GM12878 (cell line): ENCODE measurements around the gene STK10. TPM values are rescaled to one million over a fixed set of nuclear protein-coding genes. Genes with fewer than 3 reads are reported as not detected.

Experiments
- ASH2L ChIP-seq: fragments of 300-600, 200-600 bp; sonication (generic); IDR thresholded peaks from 2 replicates; pipeline ENCODE4 v1.6.1; 2017; ENCODE audit warnings: low read depth, mild to moderate bottlenecking, borderline replicate concordance
- CBX5 ChIP-seq: sonication (generic); IDR thresholded peaks from 2 replicates; pipeline ENCODE4 v1.6.1; 2016; ENCODE audit warnings: low read depth, moderate library complexity, mild to moderate bottlenecking, inconsistent platforms
- FOXK2 ChIP-seq: fragments of 450-650 bp; IDR thresholded peaks from 2 replicates; pipeline ENCODE4 v1.6.1; 2017; ENCODE audit warnings: mild to moderate bottlenecking, moderate library complexity
- NFYA ChIP-seq: IDR thresholded peaks from 2 replicates; pipeline ENCODE4 v1.6.1; 2011; ENCODE audit warnings: low read depth, mild to moderate bottlenecking, low read length, improper control_type of control experiment, borderline replicate concordance
- NR2F1 ChIP-seq: fragments of 450-650 bp; conservative IDR thresholded peaks from 2 replicates; pipeline ENCODE4 v1.6.1; 2017; ENCODE audit warnings: mild to moderate bottlenecking
- RBBP5 ChIP-seq: fragments of 200-600 bp; sonication (generic); conservative IDR thresholded peaks from 2 replicates; pipeline ENCODE4 v1.6.1; 2016
- YY1 ChIP-seq: IDR thresholded peaks from 2 replicates; pipeline ENCODE4 v1.6.1; 2011; ENCODE audit warnings: low read depth, mild to moderate bottlenecking, low read length
- polyA plus RNA-seq, 11 experiments: library from polyadenylated mRNA; depleted of rRNA in 4 of 11; unstranded in 6 of 11; stranded (reverse) in 5 of 11; fragments of >200 nt; fragmentation: Nextera tagmentation in 4 of 11; fragmentation: Illumina TruSeq in 1 of 11; extraction: Ambion mirVana in 4 of 11; extraction: Trizol in 1 of 11; gene quantifications; 1 replicate in 1 of 11; 2 replicates in 10 of 11; pipeline versions ENCODE4 v1.2.1 to v1.2.3, GENCODE V29; 2011 to 2016; ENCODE audit warnings: inconsistent platforms in 2 of 11, missing spikeins in 2 of 11, low read depth in 1 of 11
- total RNA-seq, 4 experiments: library from RNA; depleted of rRNA in 3 of 4; stranded (reverse); fragments of >200 nt in 3 of 4; fragmentation: Illumina TruSeq in 1 of 4; extraction: Trizol in 1 of 4; gene quantifications; 2 replicates each; pipeline versions ENCODE4 v1.2.1 to v1.2.3, GENCODE V29; 2013 to 2021
- TF ChIP-seq, protein P1 (sequence below): fragments of 450-650 bp; IDR thresholded peaks from 2 replicates; pipeline ENCODE4 v1.6.1; 2017; ENCODE audit warnings: mild to moderate bottlenecking, moderate library complexity
- TF ChIP-seq, protein P2 (sequence below): fragments of 450-650 bp; IDR thresholded peaks from 2 replicates; pipeline ENCODE4 v1.6.1; 2017; ENCODE audit warnings: mild to moderate bottlenecking, moderate library complexity
- TF ChIP-seq, protein P3 (sequence below): IDR thresholded peaks from 2 replicates; pipeline ENCODE4 v1.6.1; 2011; ENCODE audit warnings: low read depth, mild to moderate bottlenecking, low read length, moderate library complexity, borderline replicate concordance; ENCODE audit errors: extremely low read depth
- TF ChIP-seq, protein P4 (sequence below): fragments of 450-650 bp; formaldehyde crosslinking; IDR thresholded peaks from 2 replicates; pipeline ENCODE4 v1.4.0; 2020; ENCODE audit warnings: mild to moderate bottlenecking, moderate library complexity

The STK10 gene
- total and polyA plus RNA-seq, 10 of the 15 experiments (the other 5 are each of a cell fraction or from before 2014, with no cell fraction given): 14.2 to 96.4 (median 50.6) TPM

DNA sequence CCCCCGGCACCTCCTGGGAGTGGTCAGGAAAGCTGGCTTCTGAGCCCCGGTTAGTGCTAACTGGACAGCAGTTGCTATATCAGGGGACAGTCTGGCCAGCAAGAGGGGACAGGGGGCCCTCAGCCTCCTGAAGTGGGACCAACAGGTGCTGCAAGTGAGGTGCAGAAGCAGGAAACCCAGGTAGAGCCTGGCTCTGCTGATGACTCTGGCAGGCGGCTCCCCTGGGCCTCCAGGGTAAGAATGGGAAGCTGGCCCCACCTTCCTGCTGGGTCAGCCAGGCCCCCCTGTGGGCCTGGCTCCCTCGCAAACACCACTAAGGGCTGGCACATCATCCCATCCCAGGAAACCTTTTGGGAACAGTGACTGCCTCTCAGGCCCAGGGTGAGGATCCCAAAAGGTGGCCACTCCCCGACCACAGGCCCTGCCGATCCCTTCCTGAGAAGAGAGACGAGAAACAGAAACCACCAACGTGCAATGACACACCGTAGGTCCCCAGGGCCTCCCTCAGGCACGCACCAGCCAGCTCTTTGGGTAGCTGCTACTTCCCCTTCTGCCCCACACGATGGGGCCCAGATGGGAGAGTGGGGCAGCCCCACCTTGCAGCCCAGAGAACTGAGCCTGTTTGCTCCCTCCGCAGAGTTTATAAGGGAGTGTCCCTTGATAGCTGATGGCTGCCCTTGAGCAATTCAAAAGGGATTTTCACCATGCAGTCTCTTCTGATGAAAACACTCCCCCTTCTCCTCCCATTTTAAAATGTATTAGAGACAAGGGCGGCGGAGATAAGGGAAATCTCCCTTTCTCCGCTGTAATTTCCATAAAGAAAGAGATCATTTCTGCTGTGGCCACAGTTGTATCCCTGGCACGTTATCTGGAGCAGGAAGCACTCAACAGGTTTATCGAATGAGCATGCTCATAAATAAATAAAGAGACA lies 76.8 kb downstream of the STK10 start (continued):
- TF ChIP-seq, protein P1, sequence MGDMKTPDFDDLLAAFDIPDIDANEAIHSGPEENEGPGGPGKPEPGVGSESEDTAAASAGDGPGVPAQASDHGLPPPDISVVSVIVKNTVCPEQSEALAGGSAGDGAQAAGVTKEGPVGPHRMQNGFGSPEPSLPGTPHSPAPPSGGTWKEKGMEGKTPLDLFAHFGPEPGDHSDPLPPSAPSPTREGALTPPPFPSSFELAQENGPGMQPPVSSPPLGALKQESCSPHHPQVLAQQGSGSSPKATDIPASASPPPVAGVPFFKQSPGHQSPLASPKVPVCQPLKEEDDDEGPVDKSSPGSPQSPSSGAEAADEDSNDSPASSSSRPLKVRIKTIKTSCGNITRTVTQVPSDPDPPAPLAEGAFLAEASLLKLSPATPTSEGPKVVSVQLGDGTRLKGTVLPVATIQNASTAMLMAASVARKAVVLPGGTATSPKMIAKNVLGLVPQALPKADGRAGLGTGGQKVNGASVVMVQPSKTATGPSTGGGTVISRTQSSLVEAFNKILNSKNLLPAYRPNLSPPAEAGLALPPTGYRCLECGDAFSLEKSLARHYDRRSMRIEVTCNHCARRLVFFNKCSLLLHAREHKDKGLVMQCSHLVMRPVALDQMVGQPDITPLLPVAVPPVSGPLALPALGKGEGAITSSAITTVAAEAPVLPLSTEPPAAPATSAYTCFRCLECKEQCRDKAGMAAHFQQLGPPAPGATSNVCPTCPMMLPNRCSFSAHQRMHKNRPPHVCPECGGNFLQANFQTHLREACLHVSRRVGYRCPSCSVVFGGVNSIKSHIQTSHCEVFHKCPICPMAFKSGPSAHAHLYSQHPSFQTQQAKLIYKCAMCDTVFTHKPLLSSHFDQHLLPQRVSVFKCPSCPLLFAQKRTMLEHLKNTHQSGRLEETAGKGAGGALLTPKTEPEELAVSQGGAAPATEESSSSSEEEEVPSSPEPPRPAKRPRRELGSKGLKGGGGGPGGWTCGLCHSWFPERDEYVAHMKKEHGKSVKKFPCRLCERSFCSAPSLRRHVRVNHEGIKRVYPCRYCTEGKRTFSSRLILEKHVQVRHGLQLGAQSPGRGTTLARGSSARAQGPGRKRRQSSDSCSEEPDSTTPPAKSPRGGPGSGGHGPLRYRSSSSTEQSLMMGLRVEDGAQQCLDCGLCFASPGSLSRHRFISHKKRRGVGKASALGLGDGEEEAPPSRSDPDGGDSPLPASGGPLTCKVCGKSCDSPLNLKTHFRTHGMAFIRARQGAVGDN: peak; percentile 80
- TF ChIP-seq, protein P2, sequence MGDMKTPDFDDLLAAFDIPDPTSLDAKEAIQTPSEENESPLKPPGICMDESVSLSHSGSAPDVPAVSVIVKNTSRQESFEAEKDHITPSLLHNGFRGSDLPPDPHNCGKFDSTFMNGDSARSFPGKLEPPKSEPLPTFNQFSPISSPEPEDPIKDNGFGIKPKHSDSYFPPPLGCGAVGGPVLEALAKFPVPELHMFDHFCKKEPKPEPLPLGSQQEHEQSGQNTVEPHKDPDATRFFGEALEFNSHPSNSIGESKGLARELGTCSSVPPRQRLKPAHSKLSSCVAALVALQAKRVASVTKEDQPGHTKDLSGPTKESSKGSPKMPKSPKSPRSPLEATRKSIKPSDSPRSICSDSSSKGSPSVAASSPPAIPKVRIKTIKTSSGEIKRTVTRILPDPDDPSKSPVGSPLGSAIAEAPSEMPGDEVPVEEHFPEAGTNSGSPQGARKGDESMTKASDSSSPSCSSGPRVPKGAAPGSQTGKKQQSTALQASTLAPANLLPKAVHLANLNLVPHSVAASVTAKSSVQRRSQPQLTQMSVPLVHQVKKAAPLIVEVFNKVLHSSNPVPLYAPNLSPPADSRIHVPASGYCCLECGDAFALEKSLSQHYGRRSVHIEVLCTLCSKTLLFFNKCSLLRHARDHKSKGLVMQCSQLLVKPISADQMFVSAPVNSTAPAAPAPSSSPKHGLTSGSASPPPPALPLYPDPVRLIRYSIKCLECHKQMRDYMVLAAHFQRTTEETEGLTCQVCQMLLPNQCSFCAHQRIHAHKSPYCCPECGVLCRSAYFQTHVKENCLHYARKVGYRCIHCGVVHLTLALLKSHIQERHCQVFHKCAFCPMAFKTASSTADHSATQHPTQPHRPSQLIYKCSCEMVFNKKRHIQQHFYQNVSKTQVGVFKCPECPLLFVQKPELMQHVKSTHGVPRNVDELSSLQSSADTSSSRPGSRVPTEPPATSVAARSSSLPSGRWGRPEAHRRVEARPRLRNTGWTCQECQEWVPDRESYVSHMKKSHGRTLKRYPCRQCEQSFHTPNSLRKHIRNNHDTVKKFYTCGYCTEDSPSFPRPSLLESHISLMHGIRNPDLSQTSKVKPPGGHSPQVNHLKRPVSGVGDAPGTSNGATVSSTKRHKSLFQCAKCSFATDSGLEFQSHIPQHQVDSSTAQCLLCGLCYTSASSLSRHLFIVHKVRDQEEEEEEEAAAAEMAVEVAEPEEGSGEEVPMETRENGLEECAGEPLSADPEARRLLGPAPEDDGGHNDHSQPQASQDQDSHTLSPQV: no peak; the same call in none of the 2 replicates
- TF ChIP-seq, protein P3, sequence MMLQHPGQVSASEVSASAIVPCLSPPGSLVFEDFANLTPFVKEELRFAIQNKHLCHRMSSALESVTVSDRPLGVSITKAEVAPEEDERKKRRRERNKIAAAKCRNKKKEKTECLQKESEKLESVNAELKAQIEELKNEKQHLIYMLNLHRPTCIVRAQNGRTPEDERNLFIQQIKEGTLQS: no peak
- TF ChIP-seq NFYA: no peak
- TF ChIP-seq NR2F1: peak; percentile 80
- 0 out of 2 replicates have a peak, but pooled peaks have one; percentile 69 for TF ChIP-seq CBX5
- TF ChIP-seq ASH2L: no peak; the same call in 1 of the 2 replicates
- TF ChIP-seq YY1: peak; percentile 87
- TF ChIP-seq RBBP5: no peak
- no peak for TF ChIP-seq FOXK2
- TF ChIP-seq, protein P4, sequence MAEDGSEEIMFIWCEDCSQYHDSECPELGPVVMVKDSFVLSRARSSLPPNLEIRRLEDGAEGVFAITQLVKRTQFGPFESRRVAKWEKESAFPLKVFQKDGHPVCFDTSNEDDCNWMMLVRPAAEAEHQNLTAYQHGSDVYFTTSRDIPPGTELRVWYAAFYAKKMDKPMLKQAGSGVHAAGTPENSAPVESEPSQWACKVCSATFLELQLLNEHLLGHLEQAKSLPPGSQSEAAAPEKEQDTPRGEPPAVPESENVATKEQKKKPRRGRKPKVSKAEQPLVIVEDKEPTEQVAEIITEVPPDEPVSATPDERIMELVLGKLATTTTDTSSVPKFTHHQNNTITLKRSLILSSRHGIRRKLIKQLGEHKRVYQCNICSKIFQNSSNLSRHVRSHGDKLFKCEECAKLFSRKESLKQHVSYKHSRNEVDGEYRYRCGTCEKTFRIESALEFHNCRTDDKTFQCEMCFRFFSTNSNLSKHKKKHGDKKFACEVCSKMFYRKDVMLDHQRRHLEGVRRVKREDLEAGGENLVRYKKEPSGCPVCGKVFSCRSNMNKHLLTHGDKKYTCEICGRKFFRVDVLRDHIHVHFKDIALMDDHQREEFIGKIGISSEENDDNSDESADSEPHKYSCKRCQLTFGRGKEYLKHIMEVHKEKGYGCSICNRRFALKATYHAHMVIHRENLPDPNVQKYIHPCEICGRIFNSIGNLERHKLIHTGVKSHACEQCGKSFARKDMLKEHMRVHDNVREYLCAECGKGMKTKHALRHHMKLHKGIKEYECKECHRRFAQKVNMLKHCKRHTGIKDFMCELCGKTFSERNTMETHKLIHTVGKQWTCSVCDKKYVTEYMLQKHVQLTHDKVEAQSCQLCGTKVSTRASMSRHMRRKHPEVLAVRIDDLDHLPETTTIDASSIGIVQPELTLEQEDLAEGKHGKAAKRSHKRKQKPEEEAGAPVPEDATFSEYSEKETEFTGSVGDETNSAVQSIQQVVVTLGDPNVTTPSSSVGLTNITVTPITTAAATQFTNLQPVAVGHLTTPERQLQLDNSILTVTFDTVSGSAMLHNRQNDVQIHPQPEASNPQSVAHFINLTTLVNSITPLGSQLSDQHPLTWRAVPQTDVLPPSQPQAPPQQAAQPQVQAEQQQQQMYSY (CRISPR knock-in tag): no peak
